Kidney (tissue), 19 donors: ENCODE data around the gene GOLGA8S. TPM values are rescaled to one million over a fixed set of nuclear protein-coding genes. Genes with fewer than 3 reads are reported as not detected.
"Not testable (repeated sequence)": the region's sequence is repeated elsewhere in the genome, so short reads cannot be mapped to it uniquely, and the experiment has no call there.

Source experiments
- DNase-seq, 5 donors: peaks; one replicate each; pipeline ENCODE4 v3.0.0-alpha.2; 2013 to 2020
- FAIRE-seq: peaks from 2 replicates; lab custom pipeline; 2012; peaks lifted over from hg19 to GRCh38; lab: Jason Lieb, UNC
- H3K27ac ChIP-seq, 2 donors: one replicate each; pipeline ENCODE4 v1.7.0; 2013; ENCODE audit warnings: low read depth in 2 of 2, low read length in 2 of 2, inconsistent platforms in 1 of 2
- H3K27me3 ChIP-seq: one replicate; pipeline ENCODE4 v1.7.1; 2013; ENCODE audit warnings: low read length, inconsistent platforms; ENCODE audit not compliant: control insufficient read depth, insufficient read depth
- H3K36me3 ChIP-seq, 3 donors: one replicate each; pipeline versions ENCODE4 v1.7.0 to v1.7.1; 2013; ENCODE audit warnings: low read length in 3 of 3, control low read depth in 1 of 3, inconsistent platforms in 1 of 3; ENCODE audit not compliant: insufficient read depth in 3 of 3, control insufficient read depth in 2 of 3
- H3K4me1 ChIP-seq, 3 donors: one replicate each; pipeline versions ENCODE4 v1.7.0 to v1.7.1; 2013; ENCODE audit warnings: low read length in 3 of 3, inconsistent platforms in 1 of 3, low read depth in 1 of 3; ENCODE audit not compliant: control insufficient read depth in 2 of 3, insufficient read depth in 2 of 3
- H3K4me3 ChIP-seq, 3 donors: one replicate each; pipeline versions ENCODE4 v1.7.0 to v1.8.1; 2013; ENCODE audit warnings: low read length in 3 of 3, control low read depth in 1 of 3, inconsistent platforms in 1 of 3
- H3K9ac ChIP-seq, 3 donors: one replicate each; pipeline versions ENCODE4 v1.7.0 to v1.7.1; 2013; ENCODE audit warnings: low read length in 3 of 3, control low read depth in 1 of 3, inconsistent platforms in 1 of 3
- H3K9me3 ChIP-seq, 3 donors: one replicate each; pipeline versions ENCODE4 v1.7.0 to v1.7.1; 2013; ENCODE audit warnings: low read length in 3 of 3, control low read depth in 1 of 3, inconsistent platforms in 1 of 3; ENCODE audit not compliant: control insufficient read depth in 2 of 3, insufficient read depth in 1 of 3
- intact Hi-C: fragments of 100-400 bp; cut with DNase I; formaldehyde crosslinking; loops from one replicate; pipeline ENCODE4 v1.11.1; 2022
- long read RNA-seq, 10 donors: library from polyadenylated mRNA in 1 of 10; unstranded in 1 of 10; transcript quantifications; one replicate each; pipeline ENCODE4 v2.0.0 and lab custom pipeline, GENCODE V29; 2021 to 2026
- polyA plus RNA-seq: library from polyadenylated mRNA; stranded (reverse); fragments of 350-450 nt; fragmentation: Illumina TruSeq; extraction: RNeasy Lipid Tissue Mini Kit (QIAGEN cat#74804); gene quantifications from one replicate; pipeline ENCODE4 v1.2.3, GENCODE V29; 2014; ENCODE audit warnings: low read depth, low replicate concordance; ENCODE audit not compliant: insufficient read depth
- total RNA-seq: library from RNA; stranded (reverse); fragmentation: NEBNext Ultra II Directional; extraction: Animal tissue kit (Norgen Biotek cat#: 25700); gene quantifications from one replicate; pipeline ENCODE4 v1.2.1, GENCODE V29; 2021
- donor health status: control.
- donor health status: control.
- donor health status: DM: yes; HTN: yes; CAD: no.
- donor health status: Normal renal cell carcinoma (clear cell type).

GOLGA8S gene, protein sequence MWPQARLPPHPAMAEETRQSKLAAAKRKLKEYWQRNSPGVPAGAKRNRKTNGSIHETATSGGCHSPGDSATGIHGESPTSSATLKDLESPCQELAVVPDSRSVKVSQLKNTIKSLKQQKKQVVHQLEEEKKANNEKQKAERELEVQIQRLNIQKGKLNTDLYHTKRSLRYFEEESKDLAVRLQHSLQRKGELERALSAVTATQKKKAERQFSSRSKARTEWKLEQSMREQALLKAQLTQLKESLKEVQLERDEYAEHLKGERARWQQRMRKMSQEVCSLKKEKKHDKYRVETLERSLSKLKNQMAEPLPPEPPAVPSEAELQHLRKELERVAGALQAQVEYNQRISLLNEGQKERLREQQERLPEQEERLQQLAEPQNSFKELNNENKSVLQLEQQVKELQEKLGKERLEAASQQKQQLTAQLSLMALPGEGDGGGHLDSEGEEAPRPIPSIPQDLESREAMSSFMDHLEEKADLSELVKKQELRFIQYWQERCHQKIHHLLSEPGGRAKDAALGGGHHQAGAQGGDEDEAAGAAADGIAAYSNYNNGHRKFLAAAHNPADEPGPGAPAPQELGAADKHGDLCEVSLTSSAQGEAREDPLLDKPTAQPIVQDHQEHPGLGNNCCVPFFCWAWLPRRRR
- total RNA-seq (0.60 TPM), polyA plus RNA-seq (0.13 TPM)
- long read RNA-seq, donor 1, result 0 reads
- long read RNA-seq, donor 2, result 0 reads
- long read RNA-seq, donor 3, result 0 reads
- long read RNA-seq, donor 4, result 0 reads
- long read RNA-seq, donor 5, result 0 reads
- long read RNA-seq, donor 6, result 0 reads
- long read RNA-seq, donor 7, result 0 reads
- long read RNA-seq, donor 8, result 0 reads
- long read RNA-seq, donor 9, result 0 reads
- long read RNA-seq, donor 10, result 0 reads

GRCh38 chr15:23354448-23354847 lies at the start of gene GOLGA8S:
GOLGA8S (plus strand) TSS chr15:23354748; CDS start chr15:23354810, 62 bp downstream.
- H3K9me3 ChIP-seq, DNase-seq, FAIRE-seq, H3K4me1 ChIP-seq, H3K27me3 ChIP-seq, H3K9ac ChIP-seq, intact Hi-C loops, H3K4me3 ChIP-seq, H3K27ac ChIP-seq, H3K36me3 ChIP-seq: not testable (repeated sequence)

DNA sequence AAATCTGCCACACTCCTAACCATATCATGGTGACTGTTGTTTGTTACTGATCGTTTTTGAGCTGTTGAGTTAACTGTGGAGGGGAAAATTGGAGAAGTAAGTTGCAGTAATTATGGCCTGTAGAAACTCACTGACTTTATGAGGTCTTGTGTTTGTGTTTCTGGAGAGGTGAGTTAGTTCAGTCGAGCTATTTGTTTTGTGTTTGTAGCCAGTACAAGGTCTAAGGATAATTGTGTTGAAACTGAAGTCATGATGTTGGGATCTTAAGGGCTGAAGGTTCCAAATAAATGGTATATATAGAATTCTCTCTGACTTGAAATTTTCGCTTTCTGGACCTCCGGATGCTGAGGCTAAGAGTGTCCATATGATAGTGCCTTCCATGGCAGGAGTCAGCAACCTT lies 49.7 kb upstream of the GOLGA8S start:
- H3K9me3 ChIP-seq, FAIRE-seq, H3K9ac ChIP-seq, intact Hi-C loops, H3K36me3 ChIP-seq, H3K27ac ChIP-seq, H3K27me3 ChIP-seq, H3K4me1 ChIP-seq: not testable (repeated sequence)
- DNase-seq, result peak in 2 of 5 donors; percentile 0 to 11
- H3K4me3 ChIP-seq, result peak overlapping the region in 1 of 3 donors; percentile 30

DNA sequence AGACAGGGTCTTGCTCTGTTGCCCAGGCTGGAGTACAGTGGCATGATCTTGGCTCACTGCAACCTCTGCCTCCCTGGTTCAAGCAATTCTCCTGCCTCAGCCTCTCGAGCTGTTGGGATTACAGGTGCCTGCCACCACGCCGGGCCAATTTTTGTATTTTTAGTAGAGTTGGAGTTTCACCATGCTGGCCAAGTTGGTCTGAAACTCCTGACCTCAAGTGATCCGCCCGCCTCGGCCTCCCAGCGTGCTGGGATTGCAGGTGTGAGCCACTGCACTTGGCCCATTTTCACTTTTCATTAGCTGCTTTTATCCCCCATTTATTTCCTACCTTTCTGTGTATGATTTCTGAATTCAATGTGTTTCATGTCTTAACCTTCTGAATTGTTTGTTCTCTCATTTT lies 48.6 kb upstream of the GOLGA8S start:
- H3K9ac ChIP-seq, H3K27ac ChIP-seq, FAIRE-seq, H3K36me3 ChIP-seq, H3K4me1 ChIP-seq, H3K4me3 ChIP-seq, intact Hi-C loops, H3K27me3 ChIP-seq, H3K9me3 ChIP-seq: not testable (repeated sequence)
- DNase-seq, result peak in 1 of 5 donors; percentile 28

GRCh38 chr15:23311233-23311632 lies 43.3 kb upstream of the GOLGA8S start:
- H3K27me3 ChIP-seq, H3K9me3 ChIP-seq, FAIRE-seq, H3K4me3 ChIP-seq, H3K4me1 ChIP-seq, H3K36me3 ChIP-seq, H3K9ac ChIP-seq, H3K27ac ChIP-seq, intact Hi-C loops: not testable (repeated sequence)
- peak in 1 of 5 donors; percentile 71 for DNase-seq

DNA sequence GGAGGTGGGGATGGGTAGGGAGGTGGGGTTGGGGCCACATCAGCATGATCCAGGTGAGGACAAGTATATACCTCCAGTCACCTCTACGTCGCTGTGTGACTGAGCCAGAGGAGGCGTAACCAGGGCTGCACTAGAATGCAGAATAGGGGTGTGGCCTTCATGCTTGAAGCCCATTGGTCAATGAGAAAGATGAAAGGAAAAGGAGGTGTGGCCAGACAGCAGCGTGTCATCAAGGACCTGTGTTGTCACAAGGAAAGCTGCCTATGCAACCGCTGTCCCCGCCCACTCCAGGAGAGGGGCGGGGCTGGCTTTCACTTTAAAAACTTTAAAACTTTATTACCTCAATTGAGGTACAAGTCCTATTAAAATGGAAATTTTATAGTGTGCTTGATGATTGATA lies 20.5 kb upstream of the GOLGA8S start, which contains the start of gene GOLGA6L26:
GOLGA6L26 (minus strand) TSS at position 101 of the 400 bp plus-strand sequence; CDS start at position 40, 61 bp downstream.
- H3K4me1 ChIP-seq, H3K36me3 ChIP-seq, H3K27me3 ChIP-seq, H3K27ac ChIP-seq, H3K4me3 ChIP-seq, DNase-seq, FAIRE-seq, intact Hi-C loops, H3K9ac ChIP-seq, H3K9me3 ChIP-seq: not testable (repeated sequence)

DNA sequence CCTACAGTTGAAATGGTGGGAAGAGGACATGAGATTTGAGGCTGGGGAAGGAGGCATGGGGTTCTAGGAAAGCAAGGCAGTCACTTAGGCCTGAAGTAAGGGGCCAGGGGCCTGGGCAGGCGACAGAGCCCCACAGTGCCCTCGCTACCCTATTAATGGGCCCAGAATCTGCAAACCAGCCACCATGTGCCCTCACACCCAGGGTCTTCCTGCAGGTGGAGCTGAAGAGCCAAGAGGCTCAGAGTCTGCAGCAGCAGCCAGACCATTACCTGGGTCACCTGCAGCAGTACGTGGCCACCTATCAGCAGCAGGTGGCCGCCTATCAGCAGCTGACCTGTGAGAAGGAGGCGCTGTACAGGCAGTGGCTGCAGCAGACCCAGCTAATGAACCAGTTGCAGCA lies 8.1 kb downstream of the GOLGA8S start:
- H3K9me3 ChIP-seq, H3K27me3 ChIP-seq, H3K9ac ChIP-seq, H3K4me1 ChIP-seq, FAIRE-seq, H3K36me3 ChIP-seq, DNase-seq, H3K27ac ChIP-seq, H3K4me3 ChIP-seq, intact Hi-C loops: not testable (repeated sequence)

- FAIRE-seq, H3K27me3 ChIP-seq, H3K9me3 ChIP-seq, intact Hi-C loops, H3K4me3 ChIP-seq, H3K9ac ChIP-seq, H3K36me3 ChIP-seq, H3K27ac ChIP-seq, DNase-seq, H3K4me1 ChIP-seq: not testable (repeated sequence)
These were observed 9.7 kb downstream of the GOLGA8S start for GRCh38 chr15:23364261-23364660.
